Endodermal cell (in vitro differentiated cells): Measurements from ENCODE around the gene MUCL3. TPM values are rescaled to one million over a fixed set of nuclear protein-coding genes. Genes with fewer than 3 reads are reported as not detected.

ENCODE experiments used
- DNase-seq: peaks from one replicate; pipeline ENCODE4 v3.0.0-alpha.2; 2017
- H3K27ac ChIP-seq: 2 replicates; pipeline ENCODE4 v1.5.1; 2013; ENCODE audit warnings: mild to moderate bottlenecking, low read depth, low read length, moderate library complexity
- H3K27me3 ChIP-seq: 2 replicates; pipeline ENCODE4 v1.6.1; 2013; ENCODE audit warnings: mild to moderate bottlenecking, low read length, moderate library complexity; ENCODE audit not compliant: insufficient read depth, control insufficient read depth, poor library complexity, severe bottlenecking
- H3K36me3 ChIP-seq: 2 replicates; pipeline ENCODE4 v1.7.0; 2013; ENCODE audit warnings: mild to moderate bottlenecking, low read length, moderate library complexity; ENCODE audit not compliant: control insufficient read depth, insufficient read depth
- H3K4me1 ChIP-seq: one replicate; pipeline ENCODE4 v1.7.0; 2013; ENCODE audit warnings: low read length; ENCODE audit not compliant: control insufficient read depth, insufficient read depth
- H3K4me3 ChIP-seq: 2 replicates; pipeline ENCODE4 v1.5.1; 2013; ENCODE audit warnings: mild to moderate bottlenecking, low read length, moderate library complexity
- H3K9ac ChIP-seq: 2 replicates; pipeline ENCODE4 v1.6.1; 2013; ENCODE audit warnings: mild to moderate bottlenecking, low read length, moderate library complexity; ENCODE audit not compliant: poor library complexity, severe bottlenecking; ENCODE audit errors: extremely low read depth
- H3K9me3 ChIP-seq: 2 replicates; pipeline ENCODE4 v1.6.1; 2013; ENCODE audit warnings: mild to moderate bottlenecking, low read length, moderate library complexity; ENCODE audit not compliant: control insufficient read depth
- H3K27ac Mint-ChIP-seq: 2 replicates; pipeline ENCODE4 v1.8.0; 2020; ENCODE audit warnings: mixed read lengths
- H3K27me3 Mint-ChIP-seq: 2 replicates; pipeline ENCODE4 v1.8.0; 2021; ENCODE audit warnings: mild to moderate bottlenecking, mixed read lengths; ENCODE audit not compliant: insufficient read depth
- H3K36me3 Mint-ChIP-seq: 2 replicates; pipeline ENCODE4 v1.8.0; 2020; ENCODE audit warnings: low read depth, mixed read lengths
- H3K4me1 Mint-ChIP-seq: 2 replicates; pipeline ENCODE4 v1.8.0; 2020; ENCODE audit warnings: mixed read lengths
- H3K4me3 Mint-ChIP-seq: 2 replicates; pipeline ENCODE4 v1.8.0; 2020; ENCODE audit warnings: mild to moderate bottlenecking, moderate library complexity, mixed read lengths
- H3K9me3 Mint-ChIP-seq: 2 replicates; pipeline ENCODE4 v1.8.0; 2020; ENCODE audit warnings: mild to moderate bottlenecking, mixed read lengths
- WGBS, 2 experiments: methylation state at CpG; one replicate each; pipeline versions ENCODE4 v1.1.5 to v1.1.7; 2013; ENCODE audit warnings: missing lambda C conversion rate in 2 of 2, mixed read lengths in 1 of 2; ENCODE audit not compliant: insufficient coverage in 1 of 2, insufficient read length in 1 of 2; 5-methylcytosine and 5-hydroxymethylcytosine counted together
- long read RNA-seq, 4 experiments: library from polyadenylated mRNA in 2 of 4; library from RNA in 1 of 4; library from capped mRNA in 1 of 4; stranded (forward) in 3 of 4; unstranded in 1 of 4; transcript quantifications; one replicate each; pipeline ENCODE4 v2.0.0, GENCODE V29; 2020 to 2021; ENCODE audit warnings: inconsistent platforms in 1 of 4
- polyA plus RNA-seq, 2 experiments: library from polyadenylated mRNA; stranded (reverse); fragments of 50-300 nt; gene quantifications; one replicate each; pipeline ENCODE4 v1.2.3, GENCODE V29; 2013
- total RNA-seq, 2 donors: library from RNA; stranded (reverse); fragmentation: NEBNext Ultra II Directional in 1 of 2; extraction: Animal tissue kit (Norgen Biotek cat#: 25700) in 1 of 2; gene quantifications; 2 replicates in 1 of 2; 3 replicates in 1 of 2; pipeline ENCODE4 v1.2.1, GENCODE V29; 2021
- TF ChIP-seq, protein P1 (sequence below): fragments of 200-600 bp; sonication (generic); conservative IDR thresholded peaks from 2 replicates; pipeline ENCODE4 v1.5.0; 2021; ENCODE audit warnings: antibody characterized with exemption, mild to moderate bottlenecking

Gene MUCL3, protein sequence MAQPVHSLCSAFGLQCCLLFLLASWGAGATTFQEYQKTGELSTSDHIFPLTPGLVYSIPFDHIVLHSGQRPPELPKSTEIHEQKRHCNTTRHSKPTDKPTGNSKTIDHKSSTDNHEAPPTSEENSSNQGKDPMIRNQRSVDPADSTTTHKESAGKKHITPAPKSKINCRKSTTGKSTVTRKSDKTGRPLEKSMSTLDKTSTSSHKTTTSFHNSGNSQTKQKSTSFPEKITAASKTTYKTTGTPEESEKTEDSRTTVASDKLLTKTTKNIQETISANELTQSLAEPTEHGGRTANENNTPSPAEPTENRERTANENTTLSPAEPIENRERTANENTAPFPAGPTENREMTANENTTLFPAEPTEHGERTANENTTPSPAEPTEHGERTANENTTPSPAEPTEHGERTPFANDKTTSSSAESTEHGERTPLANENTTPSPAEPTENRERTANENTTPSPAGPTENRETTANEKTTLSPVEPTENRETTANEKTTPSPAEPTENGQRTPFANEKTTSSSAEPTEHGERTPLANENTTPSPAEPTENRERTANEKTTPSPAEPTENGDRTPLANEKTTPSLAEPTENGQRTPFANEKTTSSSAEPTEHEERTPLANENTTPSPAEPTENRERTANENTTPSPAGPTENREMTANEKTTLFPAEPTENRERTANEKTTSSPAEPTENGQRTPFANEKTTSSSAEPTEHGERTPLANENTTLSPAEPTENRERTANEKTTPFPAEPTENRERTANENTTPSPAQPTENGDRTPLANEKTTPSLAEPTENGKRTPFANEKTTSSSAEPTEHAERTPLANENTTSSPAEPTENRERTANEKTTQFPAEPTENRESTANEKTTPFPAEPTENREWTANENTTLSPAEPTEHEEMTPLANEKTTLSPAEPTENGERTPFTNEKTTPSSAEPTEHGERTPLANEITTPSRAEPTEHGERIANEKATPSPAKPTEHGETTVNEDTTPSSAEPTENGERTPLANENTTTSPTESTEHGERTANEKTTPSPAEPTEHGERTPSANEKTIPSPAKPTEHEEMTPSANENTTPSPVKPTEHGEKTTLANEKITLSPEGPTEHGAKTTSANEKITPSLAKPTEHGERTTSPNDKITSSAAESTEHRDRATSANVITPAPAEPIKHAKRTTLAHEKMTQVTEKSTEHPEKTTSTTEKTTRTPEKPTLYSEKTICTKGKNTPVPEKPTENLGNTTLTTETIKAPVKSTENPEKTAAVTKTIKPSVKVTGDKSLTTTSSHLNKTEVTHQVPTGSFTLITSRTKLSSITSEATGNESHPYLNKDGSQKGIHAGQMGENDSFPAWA (N-terminal part only)
- total RNA-seq: under 1 TPM; 0.18 TPM
- 0.04 TPM for polyA plus RNA-seq (2013, experiment 1 of 2)
- polyA plus RNA-seq (2013, experiment 2 of 2): not detected
- long read RNA-seq, experiment 1: 0 reads
- long read RNA-seq, experiment 2, full-length matches to known transcripts: 1 of 1 reads
- long read RNA-seq, experiment 2, partial matches to known transcripts: 0 of 1 reads
- long read RNA-seq, experiment 2, other reads (novel, unspliced or antisense): 0 of 1 reads
- long read RNA-seq, experiment 3: 0 reads
- long read RNA-seq, experiment 4: 0 reads

- Mint-ChIP-seq H3K9me3 (no peaks in the 10 kb centered on the region), H3K27me3 (peaks cover 8% of the 10 kb centered on the region), H3K4me3 (no peak within 1 kb of the TSS), H3K27ac (no peak within 1 kb of the TSS), H3K4me1 (peaks cover 16% of the 10 kb centered on the region), H3K36me3 (no peaks in the 10 kb centered on the region)
- Histone ChIP-seq H3K27ac (no peak within 1 kb of the TSS), H3K4me1 (no peaks in the 10 kb centered on the region), H3K9ac (no peak within 1 kb of the TSS), H3K36me3 (no peaks in the 10 kb centered on the region), H3K4me3 (no peak within 1 kb of the TSS), H3K9me3 (no peaks in the 10 kb centered on the region), H3K27me3 (no peaks in the 10 kb centered on the region)
- TF ChIP-seq, protein P1, sequence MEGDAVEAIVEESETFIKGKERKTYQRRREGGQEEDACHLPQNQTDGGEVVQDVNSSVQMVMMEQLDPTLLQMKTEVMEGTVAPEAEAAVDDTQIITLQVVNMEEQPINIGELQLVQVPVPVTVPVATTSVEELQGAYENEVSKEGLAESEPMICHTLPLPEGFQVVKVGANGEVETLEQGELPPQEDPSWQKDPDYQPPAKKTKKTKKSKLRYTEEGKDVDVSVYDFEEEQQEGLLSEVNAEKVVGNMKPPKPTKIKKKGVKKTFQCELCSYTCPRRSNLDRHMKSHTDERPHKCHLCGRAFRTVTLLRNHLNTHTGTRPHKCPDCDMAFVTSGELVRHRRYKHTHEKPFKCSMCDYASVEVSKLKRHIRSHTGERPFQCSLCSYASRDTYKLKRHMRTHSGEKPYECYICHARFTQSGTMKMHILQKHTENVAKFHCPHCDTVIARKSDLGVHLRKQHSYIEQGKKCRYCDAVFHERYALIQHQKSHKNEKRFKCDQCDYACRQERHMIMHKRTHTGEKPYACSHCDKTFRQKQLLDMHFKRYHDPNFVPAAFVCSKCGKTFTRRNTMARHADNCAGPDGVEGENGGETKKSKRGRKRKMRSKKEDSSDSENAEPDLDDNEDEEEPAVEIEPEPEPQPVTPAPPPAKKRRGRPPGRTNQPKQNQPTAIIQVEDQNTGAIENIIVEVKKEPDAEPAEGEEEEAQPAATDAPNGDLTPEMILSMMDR: no peak
- WGBS, 2 experiments: 85 to 88% methylated on average over 8 to 16 of the region's 16 CpGs
- no peak for DNase-seq
These were observed at the start of gene MUCL3 for GRCh38 chr6:30940361-30940986. TSS of gene MUCL3 (plus strand) at chr6:30940973. CDS start at chr6:30941000, 27 bp downstream.

GRCh38 chr6:30891450-30891723 is 49.4 kb upstream of the MUCL3 start:
- Histone ChIP-seq H3K9me3 (no peaks in the 10 kb centered on the region), H3K27me3 (no peaks in the 10 kb centered on the region), H3K4me1 (peaks cover 2% of the 10 kb centered on the region), H3K9ac (no peak overlapping the region), H3K36me3 (peaks cover 40% of the 10 kb centered on the region), H3K27ac (no peak overlapping the region), H3K4me3 (no peak overlapping the region)
- Mint-ChIP-seq H3K27me3 (no peaks in the 10 kb centered on the region), H3K36me3 (peaks cover 50% of the 10 kb centered on the region), H3K27ac (no peak overlapping the region), H3K4me3 (no peak overlapping the region), H3K4me1 (peaks cover 12% of the 10 kb centered on the region), H3K9me3 (no peaks in the 10 kb centered on the region)
- WGBS, 2 experiments: 94% methylated on average over 4 of the region's 4 CpGs; no CpG with 5 or more reads in 1 of the 2 experiments
- DNase-seq: no peak
- TF ChIP-seq, protein P1: no peak
